ENCODE results near the gene IRF1. TPM values are rescaled to one million over a fixed set of nuclear protein-coding genes. Genes with fewer than 3 reads are reported as not detected.

Gene IRF1
- total RNA-seq, 1 experiment from 2014 or later, result 48.9 TPM

DNA sequence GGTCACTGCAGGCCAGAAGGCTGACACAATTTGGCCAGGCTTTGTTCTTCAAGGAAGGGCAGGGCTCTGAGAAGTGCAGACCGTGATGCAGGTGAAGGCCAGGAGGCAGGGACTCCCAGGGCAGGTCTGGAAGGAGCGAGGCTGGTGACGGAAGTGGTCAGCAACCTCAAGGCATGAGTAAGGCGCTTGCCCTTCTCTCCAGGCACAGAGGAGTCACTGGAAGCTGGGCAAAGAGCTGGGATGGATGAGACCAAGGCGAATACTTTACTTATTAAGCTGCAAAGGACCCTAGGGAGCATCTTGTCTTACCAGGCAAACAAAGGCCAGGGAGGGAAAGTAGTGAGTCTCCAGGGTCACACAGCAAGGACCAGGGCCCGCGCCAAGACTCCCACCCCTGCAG, 18.6 kb downstream of the IRF1 start:
- H3K27me3 ChIP-seq (ENCODE audit: control insufficient read depth, insufficient read depth, low read length), result no peaks in the 10 kb centered on the region
- TF ChIP-seq TCF7L2 (IDR thresholded peaks at IDR 0.05; ENCODE audit: low read depth, low read length), result no peak
- TF ChIP-seq, protein P1, sequence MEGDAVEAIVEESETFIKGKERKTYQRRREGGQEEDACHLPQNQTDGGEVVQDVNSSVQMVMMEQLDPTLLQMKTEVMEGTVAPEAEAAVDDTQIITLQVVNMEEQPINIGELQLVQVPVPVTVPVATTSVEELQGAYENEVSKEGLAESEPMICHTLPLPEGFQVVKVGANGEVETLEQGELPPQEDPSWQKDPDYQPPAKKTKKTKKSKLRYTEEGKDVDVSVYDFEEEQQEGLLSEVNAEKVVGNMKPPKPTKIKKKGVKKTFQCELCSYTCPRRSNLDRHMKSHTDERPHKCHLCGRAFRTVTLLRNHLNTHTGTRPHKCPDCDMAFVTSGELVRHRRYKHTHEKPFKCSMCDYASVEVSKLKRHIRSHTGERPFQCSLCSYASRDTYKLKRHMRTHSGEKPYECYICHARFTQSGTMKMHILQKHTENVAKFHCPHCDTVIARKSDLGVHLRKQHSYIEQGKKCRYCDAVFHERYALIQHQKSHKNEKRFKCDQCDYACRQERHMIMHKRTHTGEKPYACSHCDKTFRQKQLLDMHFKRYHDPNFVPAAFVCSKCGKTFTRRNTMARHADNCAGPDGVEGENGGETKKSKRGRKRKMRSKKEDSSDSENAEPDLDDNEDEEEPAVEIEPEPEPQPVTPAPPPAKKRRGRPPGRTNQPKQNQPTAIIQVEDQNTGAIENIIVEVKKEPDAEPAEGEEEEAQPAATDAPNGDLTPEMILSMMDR (IDR thresholded peaks at IDR 0.05), result no peak
- TF ChIP-seq, protein P2, sequence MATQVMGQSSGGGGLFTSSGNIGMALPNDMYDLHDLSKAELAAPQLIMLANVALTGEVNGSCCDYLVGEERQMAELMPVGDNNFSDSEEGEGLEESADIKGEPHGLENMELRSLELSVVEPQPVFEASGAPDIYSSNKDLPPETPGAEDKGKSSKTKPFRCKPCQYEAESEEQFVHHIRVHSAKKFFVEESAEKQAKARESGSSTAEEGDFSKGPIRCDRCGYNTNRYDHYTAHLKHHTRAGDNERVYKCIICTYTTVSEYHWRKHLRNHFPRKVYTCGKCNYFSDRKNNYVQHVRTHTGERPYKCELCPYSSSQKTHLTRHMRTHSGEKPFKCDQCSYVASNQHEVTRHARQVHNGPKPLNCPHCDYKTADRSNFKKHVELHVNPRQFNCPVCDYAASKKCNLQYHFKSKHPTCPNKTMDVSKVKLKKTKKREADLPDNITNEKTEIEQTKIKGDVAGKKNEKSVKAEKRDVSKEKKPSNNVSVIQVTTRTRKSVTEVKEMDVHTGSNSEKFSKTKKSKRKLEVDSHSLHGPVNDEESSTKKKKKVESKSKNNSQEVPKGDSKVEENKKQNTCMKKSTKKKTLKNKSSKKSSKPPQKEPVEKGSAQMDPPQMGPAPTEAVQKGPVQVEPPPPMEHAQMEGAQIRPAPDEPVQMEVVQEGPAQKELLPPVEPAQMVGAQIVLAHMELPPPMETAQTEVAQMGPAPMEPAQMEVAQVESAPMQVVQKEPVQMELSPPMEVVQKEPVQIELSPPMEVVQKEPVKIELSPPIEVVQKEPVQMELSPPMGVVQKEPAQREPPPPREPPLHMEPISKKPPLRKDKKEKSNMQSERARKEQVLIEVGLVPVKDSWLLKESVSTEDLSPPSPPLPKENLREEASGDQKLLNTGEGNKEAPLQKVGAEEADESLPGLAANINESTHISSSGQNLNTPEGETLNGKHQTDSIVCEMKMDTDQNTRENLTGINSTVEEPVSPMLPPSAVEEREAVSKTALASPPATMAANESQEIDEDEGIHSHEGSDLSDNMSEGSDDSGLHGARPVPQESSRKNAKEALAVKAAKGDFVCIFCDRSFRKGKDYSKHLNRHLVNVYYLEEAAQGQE (IDR thresholded peaks at IDR 0.05; ENCODE audit: insufficient read depth in 1 of 2, low read depth in 2 of 2, low read length in 1 of 2), result no peak
- TF ChIP-seq SIN3A (IDR thresholded peaks at IDR 0.05; ENCODE audit: borderline replicate concordance, insufficient read depth, low read depth, low read length), result no peak
- no peak for TF ChIP-seq POLR2AphosphoS5 (IDR thresholded peaks at IDR 0.05; ENCODE audit: low read depth, low read length)
- no peak overlapping the region for H3K27ac ChIP-seq (ENCODE audit: low read length)
- DNase-seq (ENCODE audit: low read depth, low spot score), result no peak
- POLR2A ChIA-PET, result no interaction called here
- CTCF ChIA-PET, result no interaction called here
- ATAC-seq, result no peak
- H3K36me3 ChIP-seq (ENCODE audit: control insufficient read depth, insufficient read depth, low read length), result no peaks in the 10 kb centered on the region
- intact Hi-C loops (cut with micrococcal nuclease; ENCODE audit: unreplicated experiment) (no loop called here), in situ Hi-C loops (cut with HindIII; ENCODE audit: low pct_unique_long_range_greater_than_20kb, low sequenced_read_pairs) (no loop called here)
- no TSS peak for BruUV-seq (replicated peaks)
- no peaks in the 10 kb centered on the region for H3K9me3 ChIP-seq (ENCODE audit: control insufficient read depth, insufficient read depth, low read depth, low read length)
- no peak overlapping the region for H3K4me3 ChIP-seq (ENCODE audit: low read depth in 2 of 2, low read length in 2 of 2)
- peaks cover 19% of the 10 kb centered on the region for H3K4me1 ChIP-seq (ENCODE audit: control insufficient read depth, insufficient read depth, low read length)

DNA sequence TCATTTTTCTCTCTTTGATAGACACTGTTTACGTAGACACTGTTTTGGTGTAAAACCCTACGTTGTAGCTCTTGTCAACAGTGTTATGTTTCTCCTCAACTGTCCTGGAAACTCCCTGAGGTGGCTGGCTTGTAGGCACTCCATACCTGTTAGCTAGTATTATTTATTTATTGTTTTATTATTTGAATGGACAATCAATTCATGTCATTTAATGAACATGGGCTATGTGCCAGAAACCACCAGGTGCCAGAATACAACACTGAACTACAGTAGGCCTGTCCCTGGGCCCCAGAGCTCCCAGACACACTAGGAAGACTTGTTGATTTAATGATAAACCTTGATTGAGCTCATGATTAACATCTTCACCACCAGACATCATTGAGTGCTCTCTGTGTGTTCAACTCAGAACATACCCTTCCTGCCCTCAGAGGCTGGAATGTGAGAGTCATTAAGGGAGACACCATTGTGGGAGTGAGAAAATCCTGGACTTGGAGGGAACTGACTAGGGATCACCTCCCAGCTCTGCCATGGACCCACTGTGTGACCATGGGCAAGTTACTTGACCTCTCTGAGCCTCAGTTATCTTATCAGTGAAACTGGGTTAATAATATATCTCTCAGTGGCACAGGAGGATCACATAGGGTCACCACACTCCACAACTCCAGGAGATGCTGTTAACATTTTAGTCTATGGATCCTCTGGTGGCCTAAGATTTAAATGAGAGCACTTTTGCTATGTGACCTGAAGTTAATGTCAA, 19.2 kb downstream of the IRF1 start:
- TF ChIP-seq, protein P2 (IDR thresholded peaks at IDR 0.05; ENCODE audit: insufficient read depth in 1 of 2, low read depth in 2 of 2, low read length in 1 of 2), result no peak
- TF ChIP-seq TCF7L2 (IDR thresholded peaks at IDR 0.05; ENCODE audit: low read depth, low read length) (no peak), POLR2AphosphoS5 (IDR thresholded peaks at IDR 0.05; ENCODE audit: low read depth, low read length) (no peak), SIN3A (IDR thresholded peaks at IDR 0.05; ENCODE audit: borderline replicate concordance, insufficient read depth, low read depth, low read length) (no peak)
- TF ChIP-seq, protein P1 (IDR thresholded peaks at IDR 0.05), result no peak
- Histone ChIP-seq H3K27me3 (ENCODE audit: control insufficient read depth, insufficient read depth, low read length) (no peaks in the 10 kb centered on the region), H3K4me3 (ENCODE audit: low read depth in 2 of 2, low read length in 2 of 2) (no peak overlapping the region), H3K4me1 (ENCODE audit: control insufficient read depth, insufficient read depth, low read length) (peaks cover 19% of the 10 kb centered on the region), H3K27ac (ENCODE audit: low read length) (no peak overlapping the region), H3K9me3 (ENCODE audit: control insufficient read depth, insufficient read depth, low read depth, low read length) (no peaks in the 10 kb centered on the region), H3K36me3 (ENCODE audit: control insufficient read depth, insufficient read depth, low read length) (no peaks in the 10 kb centered on the region)
- in situ Hi-C loops (cut with HindIII; ENCODE audit: low pct_unique_long_range_greater_than_20kb, low sequenced_read_pairs), result no loop called here
- DNase-seq (ENCODE audit: low read depth, low spot score), result no peak
- no TSS peak for BruUV-seq (replicated peaks)
- no peak for ATAC-seq
- intact Hi-C loops (cut with micrococcal nuclease; ENCODE audit: unreplicated experiment), result no loop called here
- POLR2A ChIA-PET, result no interaction called here
- CTCF ChIA-PET, result no interaction called here
